ENCODE results near the gene SLFN5. TPM values are rescaled to one million over a fixed set of nuclear protein-coding genes. Genes with fewer than 3 reads are reported as not detected.

The SLFN5 gene
- total and polyA plus RNA-seq, 2 of the 13 experiments (the other 11 are each of a cell fraction or from before 2014, with no cell fraction given) = 0.25 to 0.35 TPM

DNA sequence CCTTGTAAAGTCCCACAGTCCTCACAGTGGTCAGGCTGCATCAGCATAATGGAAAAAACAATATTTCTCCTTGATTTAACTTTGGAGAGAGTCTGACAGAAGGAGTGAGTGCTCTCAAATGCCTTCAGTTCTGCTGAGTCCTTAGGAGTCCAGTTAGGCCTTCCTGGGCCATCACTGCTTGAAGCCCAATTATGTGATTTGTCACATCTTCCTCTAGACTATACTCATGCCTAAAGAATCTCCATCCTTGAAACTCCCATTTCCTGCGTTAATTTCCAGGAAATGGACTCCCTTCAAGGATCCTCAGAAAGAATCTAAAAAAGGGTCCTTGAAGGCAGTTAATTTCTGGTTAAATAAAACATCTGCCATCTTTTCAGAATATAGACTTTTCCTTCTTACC is 52.8 kb downstream of the SLFN5 start:
- BruUV-seq (replicated peaks) = no TSS peak
- Histone ChIP-seq H3K79me2 (ENCODE audit: insufficient read depth, low read length) (no peaks in the 10 kb centered on the region), H3K27me3 (ENCODE audit: control insufficient read depth in 1 of 2, insufficient read depth in 2 of 2, low read length in 2 of 2) (no peaks in the 10 kb centered on the region), H3K27ac (ENCODE audit: extremely low read length, insufficient read depth, low read length) (no peak overlapping the region), H3K4me3 (replicated peaks in 1 of 3; ENCODE audit: insufficient read depth in 1 of 3, low read depth in 2 of 3, low read length in 3 of 3) (no peak overlapping the region), H3K9me3 (ENCODE audit: low read length) (peaks cover under 1% of the 10 kb centered on the region), H3K4me1 (ENCODE audit: insufficient read depth, low read length) (no peaks in the 10 kb centered on the region), H4K20me1 (ENCODE audit: insufficient read depth, low read length) (no peaks in the 10 kb centered on the region), H3K36me3 (replicated peaks in 1 of 2; ENCODE audit: control insufficient read depth in 1 of 2, insufficient read depth in 2 of 2, low read length in 2 of 2) (no peaks in the 10 kb centered on the region), H2AFZ (ENCODE audit: low read length) (no peak overlapping the region), H3K4me2 (ENCODE audit: low read depth, low read length) (no peak overlapping the region), H3K9ac (ENCODE audit: insufficient read depth, low read depth, low read length) (no peak overlapping the region)
- no peak for TF ChIP-seq TEAD2 (CRISPR knock-in tag; IDR thresholded peaks at IDR 0.05)
- no peak for TF ChIP-seq ZNF451 (CRISPR knock-in tag; IDR thresholded peaks at IDR 0.05)
- TF ChIP-seq NFIB (CRISPR knock-in tag; IDR thresholded peaks at IDR 0.05; ENCODE audit: borderline replicate concordance) = no peak
- TF ChIP-seq, protein P1, sequence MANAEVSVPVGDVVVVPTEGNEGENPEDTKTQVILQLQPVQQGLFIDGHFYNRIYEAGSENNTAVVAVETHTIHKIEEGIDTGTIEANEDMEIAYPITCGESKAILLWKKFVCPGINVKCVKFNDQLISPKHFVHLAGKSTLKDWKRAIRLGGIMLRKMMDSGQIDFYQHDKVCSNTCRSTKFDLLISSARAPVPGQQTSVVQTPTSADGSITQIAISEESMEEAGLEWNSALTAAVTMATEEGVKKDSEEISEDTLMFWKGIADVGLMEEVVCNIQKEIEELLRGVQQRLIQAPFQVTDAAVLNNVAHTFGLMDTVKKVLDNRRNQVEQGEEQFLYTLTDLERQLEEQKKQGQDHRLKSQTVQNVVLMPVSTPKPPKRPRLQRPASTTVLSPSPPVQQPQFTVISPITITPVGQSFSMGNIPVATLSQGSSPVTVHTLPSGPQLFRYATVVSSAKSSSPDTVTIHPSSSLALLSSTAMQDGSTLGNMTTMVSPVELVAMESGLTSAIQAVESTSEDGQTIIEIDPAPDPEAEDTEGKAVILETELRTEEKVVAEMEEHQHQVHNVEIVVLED (CRISPR knock-in tag; IDR thresholded peaks at IDR 0.05; ENCODE audit: borderline replicate concordance) = no peak
- no peak for TF ChIP-seq CBX1 (IDR thresholded peaks at IDR 0.05; ENCODE audit: low read depth)
- TF ChIP-seq HES4 (CRISPR knock-in tag; IDR thresholded peaks at IDR 0.05; ENCODE audit: borderline replicate concordance) = no peak
- TF ChIP-seq, protein P2, sequence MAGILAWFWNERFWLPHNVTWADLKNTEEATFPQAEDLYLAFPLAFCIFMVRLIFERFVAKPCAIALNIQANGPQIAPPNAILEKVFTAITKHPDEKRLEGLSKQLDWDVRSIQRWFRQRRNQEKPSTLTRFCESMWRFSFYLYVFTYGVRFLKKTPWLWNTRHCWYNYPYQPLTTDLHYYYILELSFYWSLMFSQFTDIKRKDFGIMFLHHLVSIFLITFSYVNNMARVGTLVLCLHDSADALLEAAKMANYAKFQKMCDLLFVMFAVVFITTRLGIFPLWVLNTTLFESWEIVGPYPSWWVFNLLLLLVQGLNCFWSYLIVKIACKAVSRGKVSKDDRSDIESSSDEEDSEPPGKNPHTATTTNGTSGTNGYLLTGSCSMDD (CRISPR knock-in tag; IDR thresholded peaks at IDR 0.05) = no peak
- TF ChIP-seq RFX5 (IDR thresholded peaks at IDR 0.05; ENCODE audit: low read depth, low read length) = no peak
- TF ChIP-seq ZSCAN25 (CRISPR knock-in tag; IDR thresholded peaks at IDR 0.05) = no peak
- TF ChIP-seq SALL2 (CRISPR knock-in tag; IDR thresholded peaks at IDR 0.05) = no peak
- TF ChIP-seq ZNF143 (CRISPR knock-in tag; IDR thresholded peaks at IDR 0.05) = no peak
- no peak for TF ChIP-seq ZNF326 (CRISPR knock-in tag; IDR thresholded peaks at IDR 0.05; ENCODE audit: borderline replicate concordance)
- TF ChIP-seq FOXM1 (CRISPR knock-in tag; IDR thresholded peaks at IDR 0.05) = no peak
- TF ChIP-seq RAD51 (IDR thresholded peaks at IDR 0.05; ENCODE audit: borderline replicate concordance) = no peak
- TF ChIP-seq ZNF678 (CRISPR knock-in tag; IDR thresholded peaks at IDR 0.05) = no peak
- no peak for TF ChIP-seq ELF3 (CRISPR knock-in tag; IDR thresholded peaks at IDR 0.05)
- TF ChIP-seq ZNF572 (CRISPR knock-in tag; IDR thresholded peaks at IDR 0.05) = no peak
- no peak for ATAC-seq
- in situ Hi-C loops (cut with HindIII; ENCODE audit: extremely low pct_ligation_motif_present, low pct_unique_long_range_greater_than_20kb) (no loop called here), intact Hi-C loops (cut with micrococcal nuclease; ENCODE audit: unreplicated experiment) (no loop called here)
- ChIA-PET CTCF (ENCODE audit: low intra/inter-chr PET ratio, low total read pairs) (no interaction called here), POLR2A (no interaction called here)
- DNase-seq (ENCODE audit: low spot score) = no peak
- FAIRE-seq = no peak
- WGBS (ENCODE audit: low lambda C conversion rate) = 5% methylated on average over 1 of the region's 1 CpG
